ENCODE results near the gene SLC24A3.

GRCh38 chr20:19212821-19213502 is 520 bp downstream of the SLC24A3 start:
- TF ChIP-seq SP1 (IDR thresholded peaks at IDR 0.05) (no peak), FOXM1 (IDR thresholded peaks at IDR 0.05; ENCODE audit: borderline replicate concordance) (no peak), FOXA1 (IDR thresholded peaks at IDR 0.05) (no peak), NFRKB (IDR thresholded peaks at IDR 0.05) (no peak)
